Activated gamma-delta T cell (primary cell): ENCODE results near the gene CORO6.

Source experiments
- DNase-seq: peaks from one replicate; lab custom pipeline; 2025; lab: John Stamatoyannopoulos, UW

CORO6 gene

GRCh38 chr17:29591146-29591736 lies 31.5 kb downstream of the CORO6 start:
- DNase-seq = no peak

GRCh38 chr17:29590411-29591145 lies 32.1 kb downstream of the CORO6 start:
- no peak for DNase-seq

- peak; percentile 78 for DNase-seq
Measured at GRCh38 chr17:29589524-29590410, 32.9 kb downstream of the CORO6 start, which contains the start of gene GIT1. Gene GIT1, minus strand, starts transcription at chr17:29589648. Its CDS starts 270 bp downstream, at chr17:29589378.

- peak; percentile 58 for DNase-seq
Measured at GRCh38 chr17:29588562-29589411, 33.9 kb downstream of the CORO6 start.

GRCh38 chr17:29588017-29588561 lies 34.6 kb downstream of the CORO6 start:
- no peak for DNase-seq

- DNase-seq = no peak
Measured at GRCh38 chr17:29587591-29587990, 35.1 kb downstream of the CORO6 start.

GRCh38 chr17:29586676-29587469 lies 35.8 kb downstream of the CORO6 start:
- no peak for DNase-seq

GRCh38 chr17:29585080-29585751 lies 37.5 kb downstream of the CORO6 start:
- DNase-seq = no peak

- DNase-seq = no peak
Measured at GRCh38 chr17:29584452-29585079, 38.1 kb downstream of the CORO6 start.

GRCh38 chr17:29583324-29584248 lies 39.1 kb downstream of the CORO6 start:
- no peak for DNase-seq

- no peak for DNase-seq
Measured at GRCh38 chr17:29582772-29583171, 39.9 kb downstream of the CORO6 start.

- no peak for DNase-seq
Measured at GRCh38 chr17:29582254-29582765, 40.4 kb downstream of the CORO6 start.

GRCh38 chr17:29581583-29582253 lies 41.0 kb downstream of the CORO6 start:
- DNase-seq = no peak

GRCh38 chr17:29579866-29580771 lies 42.6 kb downstream of the CORO6 start:
- peak; percentile 41 for DNase-seq

GRCh38 chr17:29578626-29579485 lies 43.9 kb downstream of the CORO6 start:
- DNase-seq = no peak
